IMR-90 (cell line): ENCODE measurements around the gene LIG1.

Experiments used
- CTCF ChIP-seq: conservative IDR thresholded peaks from 2 replicates; pipeline ENCODE4 v1.5.1; 2012; ENCODE audit warnings: mild to moderate bottlenecking, low read depth, low read length, improper control_type of control experiment
- MAFK ChIP-seq: IDR thresholded peaks from 2 replicates; pipeline ENCODE4 v1.6.1; 2012; ENCODE audit warnings: low read depth, low read length, improper control_type of control experiment
- POLR2A ChIP-seq: IDR thresholded peaks from 2 replicates; pipeline ENCODE4 v1.6.1; 2012; ENCODE audit warnings: mild to moderate bottlenecking, low read depth, low read length
- USF2 ChIP-seq: fragments of 150-350 bp; IDR thresholded peaks from 2 replicates; pipeline ENCODE4 v1.6.1; 2017; ENCODE audit warnings: mild to moderate bottlenecking, antibody characterized with exemption, low read length, low read depth

DNA sequence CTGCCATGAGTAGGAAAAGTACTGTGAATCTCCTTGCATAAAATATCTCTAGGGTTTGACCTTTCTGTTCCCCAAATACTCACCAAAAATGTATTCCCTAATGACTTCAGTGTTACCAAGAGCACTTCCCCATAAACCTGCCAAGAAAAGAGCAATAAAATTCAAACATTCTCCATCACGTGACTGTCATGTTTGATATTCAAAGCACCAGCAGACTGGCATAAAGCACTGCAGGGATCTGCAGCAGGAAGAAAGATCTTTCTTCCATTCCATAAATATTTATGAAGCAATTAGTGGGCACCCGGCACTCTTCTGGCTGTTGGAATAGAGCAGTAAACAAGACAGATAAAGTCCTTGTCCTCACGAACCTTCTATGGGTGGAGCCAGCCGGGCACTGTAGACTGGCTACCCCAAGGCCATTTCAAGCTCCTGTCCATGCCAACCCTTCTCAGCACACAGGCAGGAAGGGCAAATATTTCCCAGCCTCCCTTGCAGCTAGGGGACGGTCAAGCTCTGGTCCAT, 79.8 kb downstream of the LIG1 start:
- no peak for TF ChIP-seq CTCF
- TF ChIP-seq USF2 = no peak
- no peak for TF ChIP-seq POLR2A
- TF ChIP-seq MAFK = no peak
